Measurements from ENCODE around the gene PTPRCAP. TPM values are rescaled to one million over a fixed set of nuclear protein-coding genes. Genes with fewer than 3 reads are reported as not detected.
"Not testable (repeated sequence)": the region's sequence is repeated elsewhere in the genome, so short reads cannot be mapped to it uniquely, and the experiment has no call there.

PTPRCAP gene
- total RNA-seq, 1 donor = 0.45 TPM

DNA sequence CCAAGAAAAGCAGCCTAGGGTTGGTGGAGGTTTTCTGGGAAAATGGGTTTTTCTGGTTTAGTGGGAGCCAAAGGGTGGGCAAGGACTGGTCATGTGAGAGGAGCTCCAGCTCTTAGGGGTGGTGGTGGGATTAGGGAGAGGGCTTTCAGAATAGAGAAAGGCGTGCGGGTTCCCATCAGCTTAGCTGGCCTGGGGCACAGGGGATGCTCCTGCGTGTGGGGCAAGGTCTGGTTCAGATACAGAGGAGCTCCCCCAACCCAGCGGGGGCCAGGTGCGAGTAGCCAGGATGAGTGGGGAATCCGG is 30.9 kb upstream of the PTPRCAP start:
- no peak for DNase-seq (ENCODE audit: low read depth)
- TF ChIP-seq, protein P1, sequence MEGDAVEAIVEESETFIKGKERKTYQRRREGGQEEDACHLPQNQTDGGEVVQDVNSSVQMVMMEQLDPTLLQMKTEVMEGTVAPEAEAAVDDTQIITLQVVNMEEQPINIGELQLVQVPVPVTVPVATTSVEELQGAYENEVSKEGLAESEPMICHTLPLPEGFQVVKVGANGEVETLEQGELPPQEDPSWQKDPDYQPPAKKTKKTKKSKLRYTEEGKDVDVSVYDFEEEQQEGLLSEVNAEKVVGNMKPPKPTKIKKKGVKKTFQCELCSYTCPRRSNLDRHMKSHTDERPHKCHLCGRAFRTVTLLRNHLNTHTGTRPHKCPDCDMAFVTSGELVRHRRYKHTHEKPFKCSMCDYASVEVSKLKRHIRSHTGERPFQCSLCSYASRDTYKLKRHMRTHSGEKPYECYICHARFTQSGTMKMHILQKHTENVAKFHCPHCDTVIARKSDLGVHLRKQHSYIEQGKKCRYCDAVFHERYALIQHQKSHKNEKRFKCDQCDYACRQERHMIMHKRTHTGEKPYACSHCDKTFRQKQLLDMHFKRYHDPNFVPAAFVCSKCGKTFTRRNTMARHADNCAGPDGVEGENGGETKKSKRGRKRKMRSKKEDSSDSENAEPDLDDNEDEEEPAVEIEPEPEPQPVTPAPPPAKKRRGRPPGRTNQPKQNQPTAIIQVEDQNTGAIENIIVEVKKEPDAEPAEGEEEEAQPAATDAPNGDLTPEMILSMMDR (IDR thresholded peaks at IDR 0.05; ENCODE audit: insufficient read depth, low read length) = no peak
- H3K4me3 ChIP-seq (ENCODE audit: low read depth, low read length) = peak overlapping the region; percentile 78

DNA sequence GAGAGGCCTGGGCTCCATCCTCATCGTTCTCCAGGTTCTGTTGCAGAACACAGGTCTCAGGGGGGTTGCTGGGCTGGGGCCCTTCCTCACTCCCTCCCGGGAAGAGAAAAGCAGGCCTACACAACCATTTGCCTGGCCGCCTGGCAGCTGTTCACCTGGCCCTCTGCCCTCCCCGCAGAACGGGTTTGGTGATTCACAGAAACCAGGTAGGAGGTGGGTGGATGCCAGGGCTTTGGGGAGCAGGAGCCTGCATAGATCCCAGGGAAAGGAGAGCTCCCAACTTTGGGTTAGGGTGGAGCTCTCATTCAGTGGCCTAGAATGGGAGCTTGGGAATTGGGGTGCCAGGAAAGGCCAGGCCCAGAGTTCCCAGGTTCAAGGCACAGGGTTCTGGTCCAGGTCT is 30.6 kb upstream of the PTPRCAP start:
- TF ChIP-seq, protein P1 (IDR thresholded peaks at IDR 0.05; ENCODE audit: insufficient read depth, low read length) = no peak
- peak overlapping the region; percentile 78 for H3K4me3 ChIP-seq (ENCODE audit: low read depth, low read length)
- peak; percentile 14 for DNase-seq (ENCODE audit: low read depth)

DNA sequence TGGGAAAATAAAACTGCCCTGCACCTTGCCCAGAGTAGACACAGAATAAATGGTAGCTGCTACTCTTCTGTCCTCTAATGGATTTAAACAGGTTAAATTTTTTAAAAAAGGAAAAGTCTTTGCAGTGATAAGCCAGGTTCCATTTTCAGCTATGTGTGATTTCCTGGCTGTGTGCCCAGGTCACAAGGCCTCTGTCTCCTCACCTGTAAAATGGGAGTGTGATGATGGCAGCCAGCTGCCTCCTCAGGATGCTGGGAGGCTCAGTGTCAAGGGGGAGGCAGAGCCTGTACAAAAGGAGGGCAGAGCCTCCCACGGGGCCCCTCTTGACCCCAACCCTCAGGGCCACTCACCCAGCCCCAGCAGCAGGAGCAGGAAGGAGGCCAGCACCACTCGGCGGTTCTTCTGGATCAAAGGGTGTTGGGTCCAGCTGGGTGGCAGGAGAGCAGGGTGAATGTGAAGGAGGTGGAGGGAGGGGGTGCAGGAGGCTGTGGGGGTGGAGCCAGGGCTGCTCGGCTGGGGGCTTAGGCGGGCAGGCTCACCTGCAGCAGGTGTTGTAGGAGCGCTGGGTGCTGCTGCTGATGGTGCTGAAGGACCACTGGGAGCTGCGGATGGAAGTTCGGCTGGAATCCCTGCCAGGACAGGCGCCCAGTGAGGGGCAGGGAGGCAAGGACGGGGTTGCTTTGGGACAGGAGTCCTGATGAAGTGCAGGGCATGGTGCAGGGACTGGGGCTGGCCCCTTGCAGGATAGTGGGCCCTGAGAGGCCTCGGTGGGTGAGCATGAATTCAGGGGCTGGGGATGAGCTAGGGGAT is 29.7 kb upstream of the PTPRCAP start:
- peak overlapping the region; percentile 78 for H3K4me3 ChIP-seq (ENCODE audit: low read depth, low read length)
- DNase-seq (ENCODE audit: low read depth) = no peak
- TF ChIP-seq, protein P1 (IDR thresholded peaks at IDR 0.05; ENCODE audit: insufficient read depth, low read length) = no peak

DNA sequence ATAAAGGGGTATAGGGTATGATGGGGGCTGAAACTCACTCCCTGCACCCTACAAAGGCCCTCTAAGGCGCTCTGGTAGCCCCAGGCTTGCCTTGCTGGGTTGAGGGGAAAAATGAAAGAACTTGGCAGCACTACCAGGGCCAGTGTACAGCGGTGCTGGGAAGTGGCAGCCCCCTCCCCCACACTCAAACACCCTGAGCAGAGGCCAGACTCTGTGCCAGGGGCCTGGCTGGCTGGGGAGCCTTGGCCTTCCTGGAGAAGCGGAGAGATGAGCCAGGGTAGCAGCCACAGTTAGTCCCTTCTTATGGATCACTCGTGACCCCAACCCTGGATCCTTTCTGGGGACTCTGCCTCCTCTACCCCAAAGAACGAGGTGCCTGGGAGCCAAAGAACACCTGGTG is 28.9 kb upstream of the PTPRCAP start:
- H3K4me3 ChIP-seq (ENCODE audit: low read depth, low read length) = no peak overlapping the region
- TF ChIP-seq, protein P1 (IDR thresholded peaks at IDR 0.05; ENCODE audit: insufficient read depth, low read length) = no peak
- no peak for DNase-seq (ENCODE audit: low read depth)

DNA sequence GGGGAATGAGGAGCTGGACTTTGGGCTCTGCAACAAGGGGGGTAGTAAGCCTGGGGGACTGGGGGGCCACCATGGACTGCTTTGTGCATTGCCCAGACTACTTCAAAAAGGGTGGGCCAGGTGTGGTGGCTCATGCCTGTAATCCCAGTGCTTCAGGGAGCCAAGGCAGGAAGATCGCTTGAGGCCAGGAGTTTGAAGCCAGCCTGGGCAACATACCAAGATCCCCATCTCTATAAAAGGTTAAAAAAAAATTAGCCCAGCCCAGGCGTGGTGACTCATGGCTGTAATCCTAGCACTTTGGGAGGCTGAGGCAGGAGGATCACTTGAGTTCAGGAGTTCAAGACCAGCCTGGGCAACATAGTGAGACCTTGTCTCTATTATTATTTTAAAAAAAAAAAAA is 28.0 kb upstream of the PTPRCAP start:
- not testable (repeated sequence) for H3K4me3 ChIP-seq (ENCODE audit: low read depth, low read length)
- peak; percentile 61 for DNase-seq (ENCODE audit: low read depth)

DNA sequence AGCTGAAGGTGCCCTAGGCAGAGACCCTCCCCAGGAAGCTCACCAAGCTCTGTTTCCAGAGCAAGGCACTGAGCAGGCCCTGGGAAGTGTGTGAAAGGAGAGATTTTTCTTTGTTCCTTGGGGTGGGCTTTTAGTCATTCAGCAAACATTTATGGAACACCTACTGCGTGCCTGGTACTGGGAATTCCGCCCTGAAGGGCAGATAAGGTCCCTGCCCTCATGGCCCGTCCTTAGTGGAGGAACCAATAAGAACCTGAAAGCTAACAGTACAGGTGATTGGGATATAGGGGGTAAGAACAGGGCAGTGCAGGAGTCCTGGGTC is 27.7 kb upstream of the PTPRCAP start:
- peak overlapping the region; percentile 67 for H3K4me3 ChIP-seq (ENCODE audit: low read depth, low read length)
- TF ChIP-seq, protein P1 (IDR thresholded peaks at IDR 0.05; ENCODE audit: insufficient read depth, low read length) = no peak
- no peak for DNase-seq (ENCODE audit: low read depth)

DNA sequence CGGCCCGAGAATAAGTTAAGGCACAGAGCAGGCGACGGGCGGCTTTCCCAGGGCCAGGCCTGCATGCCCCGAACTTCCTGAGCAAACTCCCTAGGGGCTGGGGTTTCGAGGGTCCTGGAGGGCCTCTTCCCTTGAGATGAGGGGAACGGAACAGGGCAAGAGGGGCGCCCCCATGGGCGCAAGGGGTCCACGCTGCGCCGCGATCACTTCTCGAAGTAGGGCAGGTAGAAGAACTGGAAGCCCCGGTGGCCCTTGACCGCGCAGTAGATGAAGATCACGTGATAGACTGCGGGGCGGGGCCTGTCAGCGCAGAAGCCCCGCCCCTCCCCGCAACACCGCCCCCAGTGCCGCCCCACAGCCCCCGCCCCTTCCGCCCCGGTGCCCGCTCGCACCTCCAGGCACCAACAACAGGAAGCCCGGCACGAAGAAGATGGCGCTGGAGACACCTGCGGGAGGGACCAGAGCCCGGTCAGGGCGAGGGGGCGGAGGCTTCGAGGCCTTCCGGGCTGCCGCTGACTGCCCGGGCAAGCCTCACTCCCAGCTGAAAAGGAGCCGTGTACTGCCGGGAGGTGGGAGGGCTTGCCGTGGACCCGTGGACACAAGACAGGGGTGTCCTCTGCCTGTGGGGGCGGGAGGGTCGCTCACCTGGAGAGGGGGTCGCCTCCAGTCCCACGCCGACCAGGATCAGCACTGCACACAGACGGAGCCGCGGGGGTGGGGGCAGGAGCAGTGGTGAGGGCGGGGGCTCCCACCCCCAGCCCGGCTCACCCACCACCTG is 27.1 kb upstream of the PTPRCAP start:
- H3K4me3 ChIP-seq (ENCODE audit: low read depth, low read length) = peak overlapping the region; percentile 67
- DNase-seq (ENCODE audit: low read depth) = peak; percentile 28
- TF ChIP-seq, protein P1 (IDR thresholded peaks at IDR 0.05; ENCODE audit: insufficient read depth, low read length) = no peak

Measured in fibroblast of the aortic adventitia (primary cell).